Measurements from ENCODE around the gene BTC. TPM values are rescaled to one million over a fixed set of nuclear protein-coding genes. Genes with fewer than 3 reads are reported as not detected.

BTC gene
- not detected in 2 replicates for total RNA-seq (2016; rRNA removed; fragmentation: Illumina TruSeq; extraction: Trizol)
- total RNA-seq (2016; cell fraction: cytosol; rRNA removed; fragmentation: Illumina TruSeq; extraction: Trizol; ENCODE audit: low read depth): not detected in 2 replicates
- total RNA-seq (2016; cell fraction: insoluble cytoplasmic fraction; rRNA removed; fragmentation: Illumina TruSeq; extraction: Trizol): not detected in 2 replicates
- not detected in 2 replicates for total RNA-seq (2016; cell fraction: membrane; rRNA removed; fragmentation: Illumina TruSeq; extraction: Trizol)
- not detected in 2 replicates for total RNA-seq (2016; cell fraction: nucleus; rRNA removed; fragmentation: Illumina TruSeq; extraction: Trizol)
- not detected in 2 replicates for polyA plus RNA-seq (2011; rRNA removed)
- polyA plus RNA-seq (2011; cell fraction: cytosol; rRNA removed): not detected in 2 replicates
- polyA plus RNA-seq (2011; cell fraction: nucleus; rRNA removed): not detected in 2 replicates
- not detected in 2 replicates for polyA plus RNA-seq (2012)
- not detected in 2 replicates for polyA plus RNA-seq (2016; cell fraction: cytosol; fragmentation: Illumina TruSeq; extraction: Trizol; ENCODE audit: low read depth)
- polyA plus RNA-seq (2016; cell fraction: insoluble cytoplasmic fraction; fragmentation: Illumina TruSeq; extraction: Trizol; ENCODE audit: low read depth): not detected in 2 replicates
- polyA plus RNA-seq (2016; cell fraction: membrane; fragmentation: Illumina TruSeq; extraction: Trizol; ENCODE audit: low read depth): not detected in 2 replicates
- polyA plus RNA-seq (2016; cell fraction: nucleus; fragmentation: Illumina TruSeq; extraction: Trizol; ENCODE audit: insufficient read depth, low read depth): not detected in 2 replicates
- polyA minus RNA-seq (2011; rRNA and poly(A)+ RNA removed; ENCODE audit: low replicate concordance): not detected in 2 replicates
- polyA minus RNA-seq (2011; cell fraction: cytosol; rRNA and poly(A)+ RNA removed): not detected in 2 replicates
- not detected in 2 replicates for polyA minus RNA-seq (2011; cell fraction: nucleus; rRNA and poly(A)+ RNA removed)
- Bru-seq, nascent RNA: percentile 12 among the genes with signal in this experiment
- BruChase-seq, experiment 1, labeled RNA remaining after a 6-hour chase: percentile 5 among the genes with signal in this experiment
- BruChase-seq, experiment 2, labeled RNA remaining after a 2-hour chase: percentile 7 among the genes with signal in this experiment
- long read RNA-seq, experiment 1: 0 reads
- long read RNA-seq, experiment 2: 0 reads

- intact Hi-C loops (cut with micrococcal nuclease; ENCODE audit: unreplicated experiment): no loop called here
- Histone ChIP-seq H3K4me2 (ENCODE audit: low read depth, low read length) (peak within 1 kb of the TSS; percentile 92), H3K27ac (ENCODE audit: extremely low read length, insufficient read depth, low read length) (no peak within 1 kb of the TSS), H3K9ac (ENCODE audit: insufficient read depth, low read depth, low read length) (peak within 1 kb of the TSS; percentile 8; the same call in 1 of the 2 replicates), H3K27me3 (ENCODE audit: control insufficient read depth in 1 of 2, insufficient read depth in 2 of 2, low read length in 2 of 2) (peaks cover 0 to 21% of the 10 kb centered on the region in 2 experiments; a peak in 2 of 5 replicates), H2AFZ (ENCODE audit: low read length) (peak within 1 kb of the TSS; percentile 42), H3K9me3 (ENCODE audit: low read length) (no peaks in the 10 kb centered on the region), H3K4me1 (ENCODE audit: insufficient read depth, low read length) (no peaks in the 10 kb centered on the region), H3K36me3 (replicated peaks in 1 of 2; ENCODE audit: control insufficient read depth in 1 of 2, insufficient read depth in 2 of 2, low read length in 2 of 2) (no peaks in the 10 kb centered on the region), H4K20me1 (ENCODE audit: insufficient read depth, low read length) (no peaks in the 10 kb centered on the region), H3K4me3 (replicated peaks in 1 of 3; ENCODE audit: insufficient read depth in 1 of 3, low read depth in 2 of 3, low read length in 3 of 3) (peak within 1 kb of the TSS; percentile 58 to 76 (median 73)), H3K79me2 (ENCODE audit: insufficient read depth, low read length) (no peaks in the 10 kb centered on the region)
- FAIRE-seq (peak; percentile 53), ATAC-seq (peak; percentile 97), DNase-seq (ENCODE audit: low spot score) (peak; percentile 30)
- in situ Hi-C loops (cut with HindIII; ENCODE audit: extremely low pct_ligation_motif_present, low pct_unique_long_range_greater_than_20kb): no loop called here
- 8% methylated on average over 12 of the region's 24 CpGs for WGBS (ENCODE audit: low lambda C conversion rate)
- no TSS peak for BruUV-seq (replicated peaks)
- POLR2A ChIA-PET: no interaction called here
- CTCF ChIA-PET (ENCODE audit: low intra/inter-chr PET ratio, low total read pairs): no interaction called here
- TF ChIP-seq, protein P1, sequence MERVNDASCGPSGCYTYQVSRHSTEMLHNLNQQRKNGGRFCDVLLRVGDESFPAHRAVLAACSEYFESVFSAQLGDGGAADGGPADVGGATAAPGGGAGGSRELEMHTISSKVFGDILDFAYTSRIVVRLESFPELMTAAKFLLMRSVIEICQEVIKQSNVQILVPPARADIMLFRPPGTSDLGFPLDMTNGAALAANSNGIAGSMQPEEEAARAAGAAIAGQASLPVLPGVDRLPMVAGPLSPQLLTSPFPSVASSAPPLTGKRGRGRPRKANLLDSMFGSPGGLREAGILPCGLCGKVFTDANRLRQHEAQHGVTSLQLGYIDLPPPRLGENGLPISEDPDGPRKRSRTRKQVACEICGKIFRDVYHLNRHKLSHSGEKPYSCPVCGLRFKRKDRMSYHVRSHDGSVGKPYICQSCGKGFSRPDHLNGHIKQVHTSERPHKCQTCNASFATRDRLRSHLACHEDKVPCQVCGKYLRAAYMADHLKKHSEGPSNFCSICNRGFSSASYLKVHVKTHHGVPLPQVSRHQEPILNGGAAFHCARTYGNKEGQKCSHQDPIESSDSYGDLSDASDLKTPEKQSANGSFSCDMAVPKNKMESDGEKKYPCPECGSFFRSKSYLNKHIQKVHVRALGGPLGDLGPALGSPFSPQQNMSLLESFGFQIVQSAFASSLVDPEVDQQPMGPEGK (CRISPR knock-in tag; IDR thresholded peaks at IDR 0.05): peak; percentile 19; the same call in 1 of the 2 replicates
- TF ChIP-seq HNRNPL (IDR thresholded peaks at IDR 0.05; ENCODE audit: low read depth, low read length): peak; percentile 74
- peak; percentile 2 for TF ChIP-seq HNRNPLL (IDR thresholded peaks at IDR 0.05; ENCODE audit: low read depth, low read length, poor library complexity, severe bottlenecking)
- TF ChIP-seq HMGXB4 (CRISPR knock-in tag; IDR thresholded peaks at IDR 0.05; ENCODE audit: borderline replicate concordance in 1 of 2, low read depth in 1 of 2): 0 out of 4 replicates have a peak, but pooled peaks have one; percentile 8 to 21
- TF ChIP-seq ZNF263 (CRISPR knock-in tag; IDR thresholded peaks at IDR 0.05): no peak
- peak; percentile 44; the same call in 1 of the 2 replicates for TF ChIP-seq ZNF501 (CRISPR knock-in tag; IDR thresholded peaks at IDR 0.05)
- TF ChIP-seq ZNF746 (CRISPR knock-in tag; IDR thresholded peaks at IDR 0.05): no peak
- TF ChIP-seq FOXA3 (CRISPR knock-in tag; IDR thresholded peaks at IDR 0.05): 0 out of 2 replicates have a peak, but pooled peaks have one; percentile 10
- no peak for TF ChIP-seq FOXA1 (IDR thresholded peaks at IDR 0.05)
- TF ChIP-seq FOXA1 (CRISPR knock-in tag; IDR thresholded peaks at IDR 0.05): 0 out of 2 replicates have a peak, but pooled peaks have one; percentile 24
- TF ChIP-seq CTCF (CRISPR knock-in tag; IDR thresholded peaks at IDR 0.05): peak; percentile 61
- peak; percentile 27 for TF ChIP-seq XRCC5 (optimal IDR thresholded peaks at IDR 0.05; ENCODE audit: low read length)
- TF ChIP-seq, protein P2, sequence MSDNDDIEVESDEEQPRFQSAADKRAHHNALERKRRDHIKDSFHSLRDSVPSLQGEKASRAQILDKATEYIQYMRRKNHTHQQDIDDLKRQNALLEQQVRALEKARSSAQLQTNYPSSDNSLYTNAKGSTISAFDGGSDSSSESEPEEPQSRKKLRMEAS (IDR thresholded peaks at IDR 0.05): 0 out of 2 replicates have a peak, but pooled peaks have one; percentile 4
Measured at GRCh38 chr4:74794382-74795010, at the start of gene BTC. Gene BTC (minus strand): TSS chr4:74794523. CDS start chr4:74794325, 198 bp downstream.
